Epithelial cell of esophagus (primary cell): ENCODE data around the gene KATNAL2.

ENCODE experiments used
- DNase-seq: peaks from one replicate; pipeline ENCODE4 v3.0.0; 2010; ENCODE audit warnings: low read depth
- H3K4me3 ChIP-seq: 2 replicates; pipeline ENCODE4 v1.5.1; 2011; ENCODE audit warnings: mild to moderate bottlenecking, low read length, control low read depth
- CTCF ChIP-seq: IDR thresholded peaks from 2 replicates; pipeline ENCODE4 v1.5.1; 2011; ENCODE audit warnings: low read depth, mild to moderate bottlenecking, low read length, control low read depth, inconsistent platforms; ENCODE audit not compliant: insufficient read depth; ENCODE audit errors: missing control alignments

The KATNAL2 gene

GRCh38 chr18:47081578-47081977, 164.2 kb downstream of the KATNAL2 start:
- no peak for TF ChIP-seq CTCF
- H3K4me3 ChIP-seq: no peak overlapping the region
- peak; percentile 10 for DNase-seq

GRCh38 chr18:47087676-47088075, 170.3 kb downstream of the KATNAL2 start:
- no peak overlapping the region for H3K4me3 ChIP-seq

GRCh38 chr18:47095810-47096209, 178.4 kb downstream of the KATNAL2 start:
- H3K4me3 ChIP-seq: no peak overlapping the region
- TF ChIP-seq CTCF: no peak
- DNase-seq: no peak

More at GRCh38 chr18:47087676-47088075, 170.3 kb downstream of the KATNAL2 start:
- TF ChIP-seq CTCF: no peak
- DNase-seq: no peak

- TF ChIP-seq CTCF: peak; percentile 84
- DNase-seq: peak; percentile 74
- H3K4me3 ChIP-seq: no peak overlapping the region
Measured at GRCh38 chr18:47100212-47100831, 182.9 kb downstream of the KATNAL2 start.

GRCh38 chr18:47108373-47108772, 191.0 kb downstream of the KATNAL2 start:
- TF ChIP-seq CTCF: no peak
- DNase-seq: no peak

GRCh38 chr18:47108998-47109405, 191.6 kb downstream of the KATNAL2 start:
- no peak for DNase-seq
- no peak for TF ChIP-seq CTCF
- H3K4me3 ChIP-seq: no peak overlapping the region

More at GRCh38 chr18:47108373-47108772, 191.0 kb downstream of the KATNAL2 start:
- no peak overlapping the region for H3K4me3 ChIP-seq

- TF ChIP-seq CTCF: no peak
- no peak for DNase-seq
- no peak overlapping the region for H3K4me3 ChIP-seq
Measured at GRCh38 chr18:47109720-47110119, 192.3 kb downstream of the KATNAL2 start.
